Loucy (cell line): ENCODE results near the gene LEKR1.

ENCODE experiments used
- EZH2phosphoT487 ChIP-seq: fragments of 200-600 bp; IDR thresholded peaks from 2 replicates; pipeline ENCODE4 v1.6.1; 2018; ENCODE audit warnings: antibody characterized with exemption, mild to moderate bottlenecking, moderate library complexity, borderline replicate concordance
- TF ChIP-seq, protein P1 (sequence below): fragments of 200-600 bp; sonication (generic); conservative IDR thresholded peaks from 2 replicates; pipeline ENCODE4 v1.5.1; 2014; ENCODE audit warnings: mild to moderate bottlenecking, antibody characterized with exemption, low read length

DNA sequence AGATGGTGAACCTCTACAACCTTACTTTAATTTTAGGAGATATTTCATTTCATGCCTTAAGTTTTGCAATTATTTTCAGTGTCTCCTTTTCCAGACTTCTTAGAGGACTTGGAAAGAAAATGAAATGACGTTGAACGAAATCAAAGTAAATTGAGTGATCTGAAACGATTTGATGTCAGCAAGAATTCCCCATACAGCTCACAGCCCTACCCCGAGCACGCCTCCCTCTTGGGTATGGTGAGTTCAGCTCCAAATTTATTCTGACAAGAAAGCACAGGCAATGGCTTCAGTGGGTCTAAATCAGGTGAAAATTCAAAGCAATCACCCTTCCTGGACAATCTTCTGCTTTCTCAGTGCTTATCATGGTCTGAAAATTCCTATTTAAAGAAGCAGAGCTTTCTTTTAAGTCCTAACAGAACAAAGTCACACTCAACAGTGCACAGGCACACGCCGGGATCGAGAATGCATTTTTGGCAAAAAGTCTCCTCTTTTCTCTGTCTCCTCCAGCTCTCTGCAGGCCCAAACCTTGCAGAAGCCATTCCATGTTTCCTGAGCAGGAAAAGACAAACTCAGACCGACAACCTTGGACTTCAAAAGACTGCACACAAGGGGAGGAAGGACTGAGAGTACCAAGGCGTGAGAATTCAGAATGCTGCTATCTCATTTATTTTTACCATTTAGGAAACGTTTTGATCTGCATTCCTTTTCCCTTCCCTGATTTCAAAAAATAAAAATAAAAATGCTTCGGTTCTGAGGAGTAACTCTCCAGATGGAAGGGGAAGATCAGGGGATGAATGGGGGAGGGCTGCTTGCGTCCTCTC lies 261.8 kb downstream of the LEKR1 start:
- TF ChIP-seq, protein P1, sequence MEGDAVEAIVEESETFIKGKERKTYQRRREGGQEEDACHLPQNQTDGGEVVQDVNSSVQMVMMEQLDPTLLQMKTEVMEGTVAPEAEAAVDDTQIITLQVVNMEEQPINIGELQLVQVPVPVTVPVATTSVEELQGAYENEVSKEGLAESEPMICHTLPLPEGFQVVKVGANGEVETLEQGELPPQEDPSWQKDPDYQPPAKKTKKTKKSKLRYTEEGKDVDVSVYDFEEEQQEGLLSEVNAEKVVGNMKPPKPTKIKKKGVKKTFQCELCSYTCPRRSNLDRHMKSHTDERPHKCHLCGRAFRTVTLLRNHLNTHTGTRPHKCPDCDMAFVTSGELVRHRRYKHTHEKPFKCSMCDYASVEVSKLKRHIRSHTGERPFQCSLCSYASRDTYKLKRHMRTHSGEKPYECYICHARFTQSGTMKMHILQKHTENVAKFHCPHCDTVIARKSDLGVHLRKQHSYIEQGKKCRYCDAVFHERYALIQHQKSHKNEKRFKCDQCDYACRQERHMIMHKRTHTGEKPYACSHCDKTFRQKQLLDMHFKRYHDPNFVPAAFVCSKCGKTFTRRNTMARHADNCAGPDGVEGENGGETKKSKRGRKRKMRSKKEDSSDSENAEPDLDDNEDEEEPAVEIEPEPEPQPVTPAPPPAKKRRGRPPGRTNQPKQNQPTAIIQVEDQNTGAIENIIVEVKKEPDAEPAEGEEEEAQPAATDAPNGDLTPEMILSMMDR = no peak
- no peak for TF ChIP-seq EZH2phosphoT487
